NB4 (cell line): Measurements from ENCODE around the gene ZNF771.

Experiments
- DNase-seq: peaks from one replicate; pipeline ENCODE4 v3.0.0; 2010; ENCODE audit warnings: low read depth
- H3K4me3 ChIP-seq: one replicate; pipeline ENCODE4 v1.5.1; 2011; ENCODE audit warnings: mild to moderate bottlenecking, low read depth, low read length, moderate library complexity
- MAX ChIP-seq: IDR thresholded peaks from 2 replicates; pipeline ENCODE4 v1.6.1; 2011; ENCODE audit warnings: low read depth, low read length
- MYC ChIP-seq: IDR thresholded peaks from 2 replicates; pipeline ENCODE4 v1.6.1; 2011; ENCODE audit warnings: low read depth, low read length
- POLR2A ChIP-seq: IDR thresholded peaks from 2 replicates; pipeline ENCODE4 v1.6.1; 2011; ENCODE audit warnings: mild to moderate bottlenecking; ENCODE audit not compliant: insufficient read length; ENCODE audit errors: extremely low read depth
- TF ChIP-seq, protein P1 (sequence below): IDR thresholded peaks from one replicate; pipeline ENCODE4 v1.5.1; 2012; ENCODE audit warnings: low read depth, low read length

Gene ZNF771

GRCh38 chr16:30377050-30377811 is 30.2 kb upstream of the ZNF771 start:
- H3K4me3 ChIP-seq, result peak overlapping the region; percentile 55
- 0 out of 2 replicates have a peak, but pooled peaks have one; percentile 87 for TF ChIP-seq MAX
- TF ChIP-seq POLR2A, result no peak
- peak; percentile 77; the same call in 1 of the 2 replicates for TF ChIP-seq MYC
- DNase-seq, result no peak

DNA sequence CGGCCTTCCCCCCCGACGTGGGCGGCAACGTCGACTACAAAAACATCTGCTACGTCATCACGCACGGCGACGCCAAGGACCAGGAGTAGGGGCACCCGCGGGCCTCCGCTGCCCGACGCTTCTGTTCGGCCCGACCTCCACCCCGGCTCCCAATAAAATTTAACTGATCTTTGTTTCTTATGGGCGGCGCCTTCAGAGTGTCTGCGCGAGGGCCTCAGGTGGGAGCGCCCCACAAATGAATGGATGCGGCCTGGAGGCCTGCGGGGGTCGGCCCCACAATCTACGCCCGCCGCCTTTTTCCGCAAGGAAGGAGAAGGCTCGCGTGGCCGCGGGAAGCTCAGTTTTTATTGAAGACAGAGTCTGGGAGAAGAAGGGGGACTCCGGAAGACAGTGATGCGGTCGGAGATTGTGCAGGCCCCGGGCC is 29.6 kb upstream of the ZNF771 start:
- no peak; the same call in 1 of the 2 replicates for TF ChIP-seq MAX
- TF ChIP-seq MYC, result peak; percentile 15; the same call in 1 of the 2 replicates
- peak; percentile 69 for TF ChIP-seq POLR2A
- DNase-seq, result peak; percentile 97

GRCh38 chr16:30378236-30379157 is 28.9 kb upstream of the ZNF771 start:
- peak; percentile 98 for DNase-seq
- H3K4me3 ChIP-seq, result peak overlapping the region; percentile 67

More for the DNA sequence above, 29.6 kb upstream of the ZNF771 start:
- peak overlapping the region; percentile 55 for H3K4me3 ChIP-seq

DNA sequence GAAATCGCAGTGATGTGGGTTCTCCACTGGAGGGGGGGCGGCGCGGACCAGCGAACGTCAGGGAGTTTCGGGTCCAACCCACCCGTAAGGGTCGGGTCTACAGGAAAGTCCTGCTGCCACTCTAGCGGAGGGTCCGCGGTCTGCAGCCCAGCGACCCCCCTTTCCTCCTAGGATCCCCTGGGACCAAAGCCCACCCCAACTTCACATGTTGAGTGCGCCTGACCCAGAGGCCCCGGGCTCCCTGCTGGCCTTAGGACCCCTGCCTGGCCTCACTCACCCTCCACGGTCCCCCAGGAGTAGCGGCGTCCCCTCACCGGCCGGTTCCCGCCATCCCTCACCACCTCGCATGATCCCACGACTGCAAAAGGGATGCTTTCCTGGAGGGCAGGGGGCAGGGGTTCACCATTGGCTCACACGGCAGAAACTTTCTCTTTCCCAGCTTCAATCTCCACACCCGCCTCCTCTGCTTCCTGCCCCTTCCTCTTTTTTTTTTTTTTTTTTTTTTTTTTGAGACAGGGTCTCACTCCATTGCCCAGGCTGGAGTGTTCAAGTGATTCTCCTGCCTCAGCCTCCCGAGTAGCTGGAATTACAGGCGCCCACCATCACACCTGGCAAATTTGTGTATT is 28.1 kb upstream of the ZNF771 start:
- DNase-seq, result no peak
- TF ChIP-seq, protein P1, sequence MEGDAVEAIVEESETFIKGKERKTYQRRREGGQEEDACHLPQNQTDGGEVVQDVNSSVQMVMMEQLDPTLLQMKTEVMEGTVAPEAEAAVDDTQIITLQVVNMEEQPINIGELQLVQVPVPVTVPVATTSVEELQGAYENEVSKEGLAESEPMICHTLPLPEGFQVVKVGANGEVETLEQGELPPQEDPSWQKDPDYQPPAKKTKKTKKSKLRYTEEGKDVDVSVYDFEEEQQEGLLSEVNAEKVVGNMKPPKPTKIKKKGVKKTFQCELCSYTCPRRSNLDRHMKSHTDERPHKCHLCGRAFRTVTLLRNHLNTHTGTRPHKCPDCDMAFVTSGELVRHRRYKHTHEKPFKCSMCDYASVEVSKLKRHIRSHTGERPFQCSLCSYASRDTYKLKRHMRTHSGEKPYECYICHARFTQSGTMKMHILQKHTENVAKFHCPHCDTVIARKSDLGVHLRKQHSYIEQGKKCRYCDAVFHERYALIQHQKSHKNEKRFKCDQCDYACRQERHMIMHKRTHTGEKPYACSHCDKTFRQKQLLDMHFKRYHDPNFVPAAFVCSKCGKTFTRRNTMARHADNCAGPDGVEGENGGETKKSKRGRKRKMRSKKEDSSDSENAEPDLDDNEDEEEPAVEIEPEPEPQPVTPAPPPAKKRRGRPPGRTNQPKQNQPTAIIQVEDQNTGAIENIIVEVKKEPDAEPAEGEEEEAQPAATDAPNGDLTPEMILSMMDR, result no peak
- TF ChIP-seq MAX (no peak), MYC (no peak), POLR2A (no peak)
- H3K4me3 ChIP-seq, result peak overlapping the region; percentile 67

More at GRCh38 chr16:30378236-30379157, 28.9 kb upstream of the ZNF771 start:
- no peak for TF ChIP-seq MAX
- TF ChIP-seq MYC, result peak; percentile 7
- TF ChIP-seq, protein P1, result no peak
- TF ChIP-seq POLR2A, result peak; percentile 80

DNA sequence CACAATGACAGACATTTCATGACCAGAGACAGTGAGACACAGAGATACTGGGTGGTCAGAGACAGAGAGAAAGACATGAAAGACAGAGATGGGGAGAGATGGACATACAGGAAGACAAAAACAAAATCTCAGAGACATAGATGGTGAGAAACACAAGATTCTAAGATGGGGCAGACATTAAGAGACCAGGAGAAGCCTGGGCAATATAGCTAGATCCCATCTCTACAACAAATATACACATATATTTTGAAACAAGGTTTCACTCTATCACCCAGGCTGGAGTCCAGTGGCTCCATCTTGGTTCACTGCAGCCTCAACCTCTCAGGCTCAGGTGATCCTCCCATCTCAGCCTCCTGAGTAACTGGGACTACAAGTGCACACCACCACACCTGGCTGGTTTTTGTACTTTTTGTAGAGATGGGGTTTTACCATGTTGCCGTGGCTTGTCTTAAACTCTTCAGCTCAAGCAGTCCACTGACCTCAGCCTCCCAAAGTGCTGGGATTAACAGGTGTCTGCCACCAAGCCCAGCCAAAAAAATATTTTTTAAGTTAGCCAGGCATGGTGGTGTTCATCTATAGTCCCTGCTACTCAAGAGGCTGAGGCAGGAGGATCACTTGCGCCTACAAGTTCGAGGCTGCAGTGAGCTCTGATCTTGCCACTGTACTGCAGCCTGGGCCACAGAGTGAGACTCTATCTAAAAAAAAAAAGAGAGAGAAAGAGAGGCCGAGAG is 27.2 kb upstream of the ZNF771 start:
- TF ChIP-seq MAX, result no peak
- TF ChIP-seq, protein P1, result no peak
- no peak for TF ChIP-seq MYC
- TF ChIP-seq POLR2A, result no peak
- no peak for DNase-seq
- no peak overlapping the region for H3K4me3 ChIP-seq

DNA sequence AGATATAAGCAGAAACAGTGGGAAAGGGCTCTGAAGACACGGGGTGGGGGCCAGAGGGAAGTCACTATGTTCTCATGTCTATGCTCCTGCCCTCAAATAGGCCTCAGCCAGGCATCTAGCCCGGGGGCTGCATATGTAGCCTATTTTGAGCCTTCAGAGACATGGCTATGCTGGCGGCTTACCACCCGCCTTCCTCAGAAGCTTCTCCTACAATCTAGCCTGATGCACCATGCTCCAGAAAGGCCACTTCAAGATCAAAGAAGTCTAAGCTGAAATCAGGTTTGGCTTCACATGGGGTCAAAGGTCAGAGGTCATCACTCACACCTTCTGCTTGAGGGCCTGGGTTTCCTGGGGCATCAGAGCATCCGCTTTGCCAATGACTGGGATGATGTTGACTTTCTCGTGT is 26.6 kb upstream of the ZNF771 start:
- no peak overlapping the region for H3K4me3 ChIP-seq
- TF ChIP-seq, protein P1, result no peak
- TF ChIP-seq POLR2A, result no peak

More for the DNA sequence above, 26.6 kb upstream of the ZNF771 start:
- no peak for DNase-seq
